ENCODE results near the gene COL20A1.
"Not testable (repeated sequence)": the region's sequence is repeated elsewhere in the genome, so short reads cannot be mapped to it uniquely, and the experiment has no call there.

The COL20A1 gene

GRCh38 chr20:63331741-63332400, 38.9 kb downstream of the COL20A1 start:
- no peak for DNase-seq (ENCODE audit: low read depth in 2 of 2, low spot score in 1 of 2)

- no peak for DNase-seq (ENCODE audit: low read depth in 2 of 2, low spot score in 1 of 2)
Measured at GRCh38 chr20:63332488-63333240, 39.7 kb downstream of the COL20A1 start.

GRCh38 chr20:63333241-63333836, 40.4 kb downstream of the COL20A1 start:
- no peak for DNase-seq (ENCODE audit: low read depth in 2 of 2, low spot score in 1 of 2)

- no peak for DNase-seq (ENCODE audit: low read depth in 2 of 2, low spot score in 1 of 2)
Measured at GRCh38 chr20:63334356-63334755, 41.4 kb downstream of the COL20A1 start.

GRCh38 chr20:63335060-63335459, 42.1 kb downstream of the COL20A1 start:
- DNase-seq (ENCODE audit: low read depth in 2 of 2, low spot score in 1 of 2): not testable (repeated sequence)

- DNase-seq (ENCODE audit: low read depth in 2 of 2, low spot score in 1 of 2): no peak
Measured at GRCh38 chr20:63335711-63336110, 42.7 kb downstream of the COL20A1 start.

- no peak for DNase-seq (ENCODE audit: low read depth in 2 of 2, low spot score in 1 of 2)
Measured at GRCh38 chr20:63336232-63336752, 43.3 kb downstream of the COL20A1 start.

GRCh38 chr20:63337786-63338420, 44.9 kb downstream of the COL20A1 start:
- DNase-seq (ENCODE audit: low read depth in 2 of 2, low spot score in 1 of 2): no peak

GRCh38 chr20:63339154-63340094, 46.4 kb downstream of the COL20A1 start:
- DNase-seq (ENCODE audit: low read depth in 2 of 2, low spot score in 1 of 2): not testable (repeated sequence)

- not testable (repeated sequence) for DNase-seq (ENCODE audit: low read depth in 2 of 2, low spot score in 1 of 2)
Measured at GRCh38 chr20:63340158-63340688, 47.2 kb downstream of the COL20A1 start.

GRCh38 chr20:63342561-63343459, 49.8 kb downstream of the COL20A1 start:
- no peak for DNase-seq (ENCODE audit: low read depth in 2 of 2, low spot score in 1 of 2)

- DNase-seq (ENCODE audit: low read depth in 2 of 2, low spot score in 1 of 2): no peak
Measured at GRCh38 chr20:63343460-63344445, 50.8 kb downstream of the COL20A1 start.

- no peak for DNase-seq (ENCODE audit: low read depth in 2 of 2, low spot score in 1 of 2)
Measured at GRCh38 chr20:63344616-63345327, 51.8 kb downstream of the COL20A1 start.

GRCh38 chr20:63345328-63346100, 52.5 kb downstream of the COL20A1 start:
- DNase-seq (ENCODE audit: low read depth in 2 of 2, low spot score in 1 of 2): no peak

GRCh38 chr20:63346131-63347080, 53.4 kb downstream of the COL20A1 start:
- no peak for DNase-seq (ENCODE audit: low read depth in 2 of 2, low spot score in 1 of 2)

Measured in stimulated activated CD8-positive, alpha-beta memory T cell treated with anti-CD3 and anti-CD28 coated beads, Interleukin-4, amount 100 ng/mL, for 4 hours (primary cell).